Measurements from ENCODE around the gene HOXB7. TPM values are rescaled to one million over a fixed set of nuclear protein-coding genes. Genes with fewer than 3 reads are reported as not detected.

Gene HOXB7
- total RNA-seq, 4 donors from 2014 or later: 10.7 to 22.8 (median 19.0) TPM

- Histone ChIP-seq H3K9me3 (no peaks in the 10 kb centered on the region), H3K36me3 (no peaks in the 10 kb centered on the region), H3K27me3 (peaks cover 0 to 19% of the 10 kb centered on the region in 2 donors), H3K4me3 (peak within 1 kb of the TSS; percentile 15 to 71 (median 64)), H3K27ac (peak within 1 kb of the TSS in 3 of 4 donors; percentile 34 to 92 (median 71)), H3K4me1 (peaks cover 0 to 36% (median 17%) of the 10 kb centered on the region in 4 donors)
- TF ChIP-seq CTCF (IDR thresholded peaks at IDR 0.05) (no peak), POLR2A (IDR thresholded peaks at IDR 0.05) (no peak)
- no peak for DNase-seq
Measured at GRCh38 chr17:48615047-48615962, 4.5 kb upstream of the HOXB7 start, which contains the start of gene HOXB8. TSS of gene HOXB8 (minus strand) at chr17:48615292. CDS start at chr17:48614704, 588 bp downstream.

- Histone ChIP-seq H3K4me3 (peak overlapping the region; percentile 15 to 71 (median 64)), H3K27me3 (peaks cover 0 to 19% of the 10 kb centered on the region in 2 donors), H3K4me1 (peaks cover 0 to 36% (median 19%) of the 10 kb centered on the region in 4 donors), H3K36me3 (no peaks in the 10 kb centered on the region), H3K27ac (peak overlapping the region in 3 of 4 donors; percentile 32 to 92 (median 71)), H3K9me3 (no peaks in the 10 kb centered on the region)
- DNase-seq: peak in 1 of 3 donors; percentile 70
- TF ChIP-seq POLR2A (IDR thresholded peaks at IDR 0.05) (no peak), CTCF (IDR thresholded peaks at IDR 0.05) (no peak)
Measured at GRCh38 chr17:48613862-48614694, 3.3 kb upstream of the HOXB7 start.

GRCh38 chr17:48612854-48613691, 2.3 kb upstream of the HOXB7 start:
- TF ChIP-seq CTCF (IDR thresholded peaks at IDR 0.05) (peak in 4 of 6 experiments; percentile 5 to 40 (median 35)), POLR2A (IDR thresholded peaks at IDR 0.05) (no peak)
- peaks cover 0 to 36% (median 18%) of the 10 kb centered on the region in 4 donors for H3K4me1 ChIP-seq
- no peaks in the 10 kb centered on the region for H3K9me3 ChIP-seq
- H3K36me3 ChIP-seq: no peaks in the 10 kb centered on the region
- DNase-seq: peak in 1 of 3 donors; percentile 71
- peak overlapping the region; percentile 43 to 71 (median 64) for H3K4me3 ChIP-seq
- H3K27me3 ChIP-seq: peaks cover 0 to 16% of the 10 kb centered on the region in 2 donors
- H3K27ac ChIP-seq: peak overlapping the region; percentile 38 to 92 (median 80)

- Histone ChIP-seq H3K4me1 (peaks cover 0 to 36% (median 14%) of the 10 kb centered on the region in 4 donors), H3K27me3 (peaks cover 0 to 15% of the 10 kb centered on the region in 2 donors), H3K27ac (peak overlapping the region; percentile 38 to 92 (median 80)), H3K4me3 (peak overlapping the region; percentile 43 to 71 (median 64)), H3K36me3 (no peaks in the 10 kb centered on the region), H3K9me3 (no peaks in the 10 kb centered on the region)
- DNase-seq: no peak
- no peak for TF ChIP-seq CTCF (IDR thresholded peaks at IDR 0.05)
- no peak for TF ChIP-seq POLR2A (IDR thresholded peaks at IDR 0.05)
Measured at GRCh38 chr17:48612456-48612853, 1.6 kb upstream of the HOXB7 start.

Data from Peyer's patch (tissue), 4 donors.